Measurements from ENCODE around the gene PCBP2.
"Not testable (repeated sequence)": the region's sequence is repeated elsewhere in the genome, so short reads cannot be mapped to it uniquely, and the experiment has no call there.

PCBP2 gene

GRCh38 chr12:53427905-53428594, 23.9 kb upstream of the PCBP2 start:
- TF ChIP-seq, protein P1, sequence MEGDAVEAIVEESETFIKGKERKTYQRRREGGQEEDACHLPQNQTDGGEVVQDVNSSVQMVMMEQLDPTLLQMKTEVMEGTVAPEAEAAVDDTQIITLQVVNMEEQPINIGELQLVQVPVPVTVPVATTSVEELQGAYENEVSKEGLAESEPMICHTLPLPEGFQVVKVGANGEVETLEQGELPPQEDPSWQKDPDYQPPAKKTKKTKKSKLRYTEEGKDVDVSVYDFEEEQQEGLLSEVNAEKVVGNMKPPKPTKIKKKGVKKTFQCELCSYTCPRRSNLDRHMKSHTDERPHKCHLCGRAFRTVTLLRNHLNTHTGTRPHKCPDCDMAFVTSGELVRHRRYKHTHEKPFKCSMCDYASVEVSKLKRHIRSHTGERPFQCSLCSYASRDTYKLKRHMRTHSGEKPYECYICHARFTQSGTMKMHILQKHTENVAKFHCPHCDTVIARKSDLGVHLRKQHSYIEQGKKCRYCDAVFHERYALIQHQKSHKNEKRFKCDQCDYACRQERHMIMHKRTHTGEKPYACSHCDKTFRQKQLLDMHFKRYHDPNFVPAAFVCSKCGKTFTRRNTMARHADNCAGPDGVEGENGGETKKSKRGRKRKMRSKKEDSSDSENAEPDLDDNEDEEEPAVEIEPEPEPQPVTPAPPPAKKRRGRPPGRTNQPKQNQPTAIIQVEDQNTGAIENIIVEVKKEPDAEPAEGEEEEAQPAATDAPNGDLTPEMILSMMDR (conservative IDR thresholded peaks at IDR 0.05; ENCODE audit: low read depth) = no peak
- POLR2A ChIA-PET (ENCODE audit: low non-redundant PET) = no interaction called here
- CTCF ChIA-PET = interaction anchor here (0.6 to 2.8 kb wide), 4 partner anchors 53 to 103 kb away, joined by 3 to 8 read pairs (median 4); no protein-coding TSS in a partner anchor
- peak; percentile 90 for DNase-seq (ENCODE audit: low spot score)
- H3K27ac ChIP-seq = no peak overlapping the region; the same call in 1 of the 2 replicates

DNA sequence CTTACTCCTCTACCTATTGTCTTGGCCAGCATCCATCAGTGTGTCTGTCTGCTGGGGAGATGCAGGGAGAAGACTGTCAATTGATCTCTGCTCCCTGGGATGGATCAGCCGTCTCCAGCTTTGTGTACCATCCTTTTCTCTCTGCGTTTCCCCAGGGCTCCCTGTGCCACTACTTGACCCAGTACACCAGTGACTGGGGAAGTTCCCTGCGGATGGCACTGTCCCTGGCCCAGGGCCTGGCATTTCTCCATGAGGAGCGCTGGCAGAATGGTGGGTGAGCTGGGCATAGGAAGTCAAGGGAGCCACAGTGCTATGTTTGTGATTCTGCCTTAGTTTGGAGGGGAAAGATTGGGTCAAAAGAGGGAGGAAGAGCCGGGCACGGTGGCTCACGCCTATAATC, 23.2 kb upstream of the PCBP2 start:
- TF ChIP-seq, protein P1 (conservative IDR thresholded peaks at IDR 0.05; ENCODE audit: low read depth) = no peak
- ChIA-PET POLR2A (ENCODE audit: low non-redundant PET) (no interaction called here), CTCF (interaction anchor here (0.6 to 2.8 kb wide), 4 partner anchors 54 to 104 kb away, joined by 3 to 8 read pairs (median 4); no protein-coding TSS in a partner anchor)
- H3K27ac ChIP-seq = peak overlapping the region; percentile 40; the same call in 1 of the 2 replicates
- no peak for DNase-seq (ENCODE audit: low spot score)

DNA sequence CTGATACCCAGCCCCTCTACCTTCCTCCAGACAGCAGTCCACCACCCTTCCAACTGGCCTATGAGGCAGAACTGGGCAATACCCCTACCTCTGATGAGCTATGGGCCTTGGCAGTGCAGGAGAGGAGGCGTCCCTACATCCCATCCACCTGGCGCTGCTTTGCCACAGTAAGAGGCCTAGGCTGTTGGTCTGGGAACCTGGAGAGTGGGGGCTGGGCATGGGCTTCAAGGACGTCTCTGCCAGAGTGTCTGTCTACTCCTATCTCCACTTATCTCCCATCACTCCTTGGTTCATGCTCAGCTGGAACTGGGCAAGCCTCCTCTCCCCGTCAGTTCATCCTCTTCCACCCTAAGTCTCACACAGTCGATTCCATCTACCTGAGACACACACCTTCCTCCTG, 21.8 kb upstream of the PCBP2 start:
- TF ChIP-seq, protein P1 (conservative IDR thresholded peaks at IDR 0.05; ENCODE audit: low read depth) = no peak
- ChIA-PET CTCF (no interaction called here), POLR2A (ENCODE audit: low non-redundant PET) (no interaction called here)
- DNase-seq (ENCODE audit: low spot score) = no peak
- H3K27ac ChIP-seq = no peak overlapping the region

DNA sequence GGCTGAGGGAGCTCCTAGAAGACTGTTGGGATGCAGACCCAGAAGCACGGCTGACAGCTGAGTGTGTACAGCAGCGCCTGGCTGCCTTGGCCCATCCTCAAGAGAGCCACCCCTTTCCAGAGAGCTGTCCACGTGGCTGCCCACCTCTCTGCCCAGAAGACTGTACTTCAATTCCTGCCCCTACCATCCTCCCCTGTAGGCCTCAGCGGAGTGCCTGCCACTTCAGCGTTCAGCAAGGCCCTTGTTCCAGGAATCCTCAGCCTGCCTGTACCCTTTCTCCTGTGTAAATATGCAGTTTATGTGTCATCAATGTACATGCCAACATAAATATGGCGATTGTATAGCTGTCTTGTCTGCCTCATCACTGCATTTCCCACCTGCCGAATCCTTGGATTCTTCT, 20.7 kb upstream of the PCBP2 start:
- POLR2A ChIA-PET (ENCODE audit: low non-redundant PET) = no interaction called here
- no peak overlapping the region for H3K27ac ChIP-seq
- CTCF ChIA-PET = no interaction called here
- DNase-seq (ENCODE audit: low spot score) = no peak
- TF ChIP-seq, protein P1 (conservative IDR thresholded peaks at IDR 0.05; ENCODE audit: low read depth) = no peak

GRCh38 chr12:53435326-53435725, 16.6 kb upstream of the PCBP2 start:
- DNase-seq (ENCODE audit: low spot score); H3K27ac ChIP-seq; POLR2A ChIA-PET (ENCODE audit: low non-redundant PET): not testable (repeated sequence)
- CTCF ChIA-PET = interaction anchor here (1.1 kb wide), 1 partner anchor 83 kb away, joined by 7 read pairs; no protein-coding TSS in a partner anchor

GRCh38 chr12:53439582-53439981, 12.3 kb upstream of the PCBP2 start:
- CTCF ChIA-PET = interaction anchor here (0.6 kb wide), 1 partner anchor 1042 kb away, joined by 3 read pairs; no protein-coding TSS in a partner anchor
- POLR2A ChIA-PET (ENCODE audit: low non-redundant PET); H3K27ac ChIP-seq: not testable (repeated sequence)

GRCh38 chr12:53441040-53441833, 10.7 kb upstream of the PCBP2 start, which contains the start of gene PRR13:
Gene PRR13, plus strand, starts transcription at chr12:53441734. Its CDS starts 981 bp downstream, at chr12:53442715.
- DNase-seq (ENCODE audit: low spot score) = peak; percentile 98
- H3K27ac ChIP-seq = peak within 1 kb of the TSS; percentile 94
- ChIA-PET POLR2A (ENCODE audit: low non-redundant PET) (interaction anchor here (0.6 to 1.0 kb wide), 3 partner anchors 17 to 62 kb away, joined by 5 to 9 read pairs (median 6); no protein-coding TSS in a partner anchor), CTCF (no interaction called here)
- TF ChIP-seq, protein P1 (conservative IDR thresholded peaks at IDR 0.05; ENCODE audit: low read depth) = no peak

More at GRCh38 chr12:53439582-53439981, 12.3 kb upstream of the PCBP2 start:
- DNase-seq (ENCODE audit: low spot score) = not testable (repeated sequence)
